CD4-positive, alpha-beta T cell (primary cell): ENCODE measurements around the gene EML3. TPM values are rescaled to one million over a fixed set of nuclear protein-coding genes. Genes with fewer than 3 reads are reported as not detected.

Experiments
- ATAC-seq: fragments of 200-7000 bp; cut with Tn5 transposase; one replicate; pipeline ENCODE4 v1.10.0; 2022; ENCODE audit warnings: mild to moderate bottlenecking; ENCODE audit not compliant: poor library complexity
- CTCF ChIA-PET: fragments of 350-600 bp; sonication (Branson Sonifier 250); formaldehyde crosslinking; loops from one replicate; lab custom pipeline; 2021; ENCODE audit warnings: antibody characterized with exemption, inconsistent platforms; lab: Charles Lee
- POLR2A ChIA-PET: fragments of 350-600 bp; sonication (Branson Sonifier 250); formaldehyde crosslinking; loops from one replicate; lab custom pipeline; 2021; ENCODE audit warnings: antibody characterized with exemption, inconsistent platforms; lab: Charles Lee
- DNase-seq, 14 experiments: peaks; one replicate each; pipeline ENCODE4 v3.0.0-alpha.2; 2013 to 2020; ENCODE audit warnings: mixed read lengths in 2 of 14
- H3K27ac ChIP-seq, 2 donors: one replicate each; pipeline versions ENCODE4 v1.5.1 to v1.7.0; 2013; ENCODE audit warnings: low read length in 2 of 2, low read depth in 1 of 2, mild to moderate bottlenecking in 1 of 2
- H3K27me3 ChIP-seq, 2 experiments: 1 replicate in 1 of 2; 2 replicates in 1 of 2; pipeline versions ENCODE4 v1.6.1 to v1.7.0; 2013; ENCODE audit warnings: low read length in 2 of 2, control low read depth in 1 of 2, mild to moderate bottlenecking in 1 of 2, moderate library complexity in 1 of 2; ENCODE audit not compliant: insufficient read depth in 2 of 2, control insufficient read depth in 1 of 2
- H3K36me3 ChIP-seq: one replicate; pipeline ENCODE4 v1.6.1; 2013; ENCODE audit warnings: low read length, control low read depth; ENCODE audit not compliant: insufficient read depth
- H3K4me1 ChIP-seq: one replicate; pipeline ENCODE4 v1.6.1; 2013; ENCODE audit warnings: low read length, control low read depth; ENCODE audit not compliant: insufficient read depth
- H3K4me3 ChIP-seq: one replicate; pipeline ENCODE4 v1.5.1; 2013; ENCODE audit warnings: mild to moderate bottlenecking, low read length, moderate library complexity
- H3K9me3 ChIP-seq, 2 experiments: 1 replicate in 1 of 2; 2 replicates in 1 of 2; pipeline versions ENCODE4 v1.6.1 to v1.7.0; 2013; ENCODE audit warnings: low read length in 2 of 2, mild to moderate bottlenecking in 2 of 2, control low read depth in 1 of 2, moderate library complexity in 1 of 2; ENCODE audit not compliant: control insufficient read depth in 1 of 2, insufficient read depth in 1 of 2
- H3K27ac Mint-ChIP-seq: one replicate; pipeline ENCODE4 v1.8.0; 2020; ENCODE audit warnings: mixed read lengths
- H3K27me3 Mint-ChIP-seq: one replicate; pipeline ENCODE4 v1.8.0; 2021; ENCODE audit warnings: mixed read lengths
- H3K36me3 Mint-ChIP-seq: one replicate; pipeline ENCODE4 v1.8.0; 2021; ENCODE audit warnings: low read depth, mixed read lengths
- H3K4me1 Mint-ChIP-seq: one replicate; pipeline ENCODE4 v1.8.0; 2021; ENCODE audit warnings: low read depth, mixed read lengths
- H3K4me3 Mint-ChIP-seq: one replicate; pipeline ENCODE4 v1.8.0; 2020; ENCODE audit warnings: mild to moderate bottlenecking, mixed read lengths
- H3K9me3 Mint-ChIP-seq: one replicate; pipeline ENCODE4 v1.8.0; 2020; ENCODE audit warnings: mixed read lengths
- intact Hi-C, 2 experiments: fragments of 100-400 bp; cut with DNase I in 1 of 2; cut with micrococcal nuclease in 1 of 2; formaldehyde crosslinking; loops; one replicate each; pipeline versions ENCODE4 v1.15.1 to v1.9.0; 2023 to 2025; cut with DNase I, micrococcal nuclease
- total RNA-seq, 174 experiments: library from RNA in 2 of 174; stranded (reverse) in 2 of 174; gene quantifications; one replicate each; pipeline ENCODE4 v1.2.3 and lab custom pipeline; 2021 to 2026
- TF ChIP-seq, protein P1 (sequence below): fragments of 200-600 bp; IDR thresholded peaks from one replicate; pipeline ENCODE4 v1.8.0; 2022; ENCODE audit warnings: antibody characterized with exemption, mild to moderate bottlenecking

EML3 gene
- total RNA-seq, 2 experiments from 2014 or later = 142 to 144 TPM

DNA sequence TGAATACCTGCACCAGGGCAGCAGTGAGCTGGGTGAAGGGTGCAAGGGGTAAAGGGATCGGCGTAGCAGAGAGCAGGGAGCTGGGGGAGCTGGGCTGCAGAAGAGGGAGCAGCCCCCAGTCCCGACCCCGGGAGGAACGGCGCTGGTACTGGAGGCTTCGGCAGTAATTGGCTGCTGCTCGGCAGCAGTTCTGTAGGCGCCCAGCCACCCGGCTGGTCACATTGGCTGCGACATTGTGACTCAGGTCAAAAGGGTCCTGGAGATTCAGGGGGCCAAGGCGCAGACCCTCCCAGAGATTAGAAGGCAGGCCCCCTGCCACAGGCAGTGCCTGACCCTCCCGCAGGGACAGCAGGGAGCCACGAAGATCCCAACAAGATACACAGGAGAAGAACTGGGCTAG, 36.7 kb downstream of the EML3 start:
- peak overlapping the region; percentile 31 for H3K27ac Mint-ChIP-seq
- peaks cover 56% of the 10 kb centered on the region for H3K36me3 ChIP-seq
- no peaks in the 10 kb centered on the region for H3K27me3 Mint-ChIP-seq
- CTCF ChIA-PET = no interaction called here
- H3K9me3 Mint-ChIP-seq = no peaks in the 10 kb centered on the region
- H3K4me1 Mint-ChIP-seq = peaks cover 43% of the 10 kb centered on the region
- H3K27ac ChIP-seq = no peak overlapping the region
- TF ChIP-seq, protein P1, sequence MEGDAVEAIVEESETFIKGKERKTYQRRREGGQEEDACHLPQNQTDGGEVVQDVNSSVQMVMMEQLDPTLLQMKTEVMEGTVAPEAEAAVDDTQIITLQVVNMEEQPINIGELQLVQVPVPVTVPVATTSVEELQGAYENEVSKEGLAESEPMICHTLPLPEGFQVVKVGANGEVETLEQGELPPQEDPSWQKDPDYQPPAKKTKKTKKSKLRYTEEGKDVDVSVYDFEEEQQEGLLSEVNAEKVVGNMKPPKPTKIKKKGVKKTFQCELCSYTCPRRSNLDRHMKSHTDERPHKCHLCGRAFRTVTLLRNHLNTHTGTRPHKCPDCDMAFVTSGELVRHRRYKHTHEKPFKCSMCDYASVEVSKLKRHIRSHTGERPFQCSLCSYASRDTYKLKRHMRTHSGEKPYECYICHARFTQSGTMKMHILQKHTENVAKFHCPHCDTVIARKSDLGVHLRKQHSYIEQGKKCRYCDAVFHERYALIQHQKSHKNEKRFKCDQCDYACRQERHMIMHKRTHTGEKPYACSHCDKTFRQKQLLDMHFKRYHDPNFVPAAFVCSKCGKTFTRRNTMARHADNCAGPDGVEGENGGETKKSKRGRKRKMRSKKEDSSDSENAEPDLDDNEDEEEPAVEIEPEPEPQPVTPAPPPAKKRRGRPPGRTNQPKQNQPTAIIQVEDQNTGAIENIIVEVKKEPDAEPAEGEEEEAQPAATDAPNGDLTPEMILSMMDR = no peak
- no peaks in the 10 kb centered on the region for H3K27me3 ChIP-seq
- intact Hi-C loops = loop anchor here in 1 of 2 experiments (2.0 kb wide), 1 partner anchor 15 kb away; the partner anchor contains the start of gene TUT1
- H3K36me3 Mint-ChIP-seq = peaks cover 80% of the 10 kb centered on the region
- peaks cover 36% of the 10 kb centered on the region for H3K4me1 ChIP-seq
- POLR2A ChIA-PET = interaction anchor here (2.3 to 5.8 kb wide), 4 partner anchors 16 to 265 kb away, joined by 13 to 127 read pairs (median 28); partner anchors contain the start of genes C11orf98, CSKMT, GANAB and TUT1
- peak overlapping the region; percentile 77 for H3K4me3 Mint-ChIP-seq
- no peaks in the 10 kb centered on the region for H3K9me3 ChIP-seq
- DNase-seq (no peak), ATAC-seq (no peak)
- H3K4me3 ChIP-seq = no peak overlapping the region

DNA sequence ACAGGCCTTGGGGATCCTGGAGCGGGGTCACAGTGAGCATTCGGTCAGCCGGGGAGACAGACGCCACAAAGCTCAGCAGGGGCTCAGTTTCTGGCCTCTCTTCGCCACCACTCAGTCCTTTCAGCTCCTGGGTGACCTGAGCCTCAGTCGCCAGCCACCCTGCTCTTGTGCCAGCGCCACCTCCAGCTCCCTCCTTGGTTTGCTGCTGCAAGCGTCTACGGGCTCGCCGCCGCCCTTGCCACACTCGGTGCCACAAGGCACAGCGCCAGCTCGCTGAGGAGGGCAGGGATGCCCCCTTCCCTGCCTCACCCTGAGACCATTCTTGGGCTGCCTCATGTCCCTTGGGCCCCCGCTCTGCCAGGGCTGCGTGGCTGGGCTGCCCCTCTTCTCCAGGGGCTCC, 37.4 kb downstream of the EML3 start:
- H3K27me3 Mint-ChIP-seq = no peaks in the 10 kb centered on the region

DNA sequence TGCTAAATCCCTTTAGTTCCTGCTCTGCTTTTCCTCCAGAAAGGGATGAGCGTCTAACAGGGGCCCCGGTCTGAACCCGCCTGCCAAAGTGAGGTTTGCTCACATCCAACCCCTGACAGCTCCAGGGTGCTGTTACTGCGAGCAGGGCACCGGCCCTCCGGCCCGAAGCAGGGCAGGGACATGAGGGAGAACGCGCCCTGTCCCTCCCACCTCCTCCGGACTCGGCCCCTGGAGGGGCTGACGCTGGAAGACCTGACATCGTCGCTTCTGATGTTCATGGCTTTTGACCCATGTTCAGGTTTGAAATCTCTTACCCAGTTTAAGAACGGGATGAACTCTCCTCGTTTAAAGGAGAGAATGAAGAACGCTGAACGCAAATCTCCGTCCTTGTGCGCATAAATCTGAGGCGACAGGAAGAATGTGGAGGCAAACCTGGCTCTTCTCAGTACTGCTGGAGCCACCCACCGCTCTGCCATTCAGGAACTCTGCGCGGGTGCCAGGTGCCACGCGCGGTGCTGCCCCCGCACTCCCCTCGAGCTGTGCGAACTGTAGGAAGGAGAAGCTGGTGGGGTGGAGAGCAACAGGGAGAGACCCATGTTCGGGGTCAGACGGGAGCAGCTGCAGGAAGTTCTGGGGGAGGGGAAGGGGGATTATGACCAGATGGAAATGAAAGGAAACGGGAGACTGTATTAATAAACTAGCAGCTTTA, 38.1 kb downstream of the EML3 start:
- Histone ChIP-seq H3K27me3 (no peaks in the 10 kb centered on the region), H3K4me1 (peaks cover 48% of the 10 kb centered on the region), H3K27ac (peak overlapping the region; percentile 59 to 68), H3K36me3 (peaks cover 62% of the 10 kb centered on the region), H3K4me3 (peak overlapping the region; percentile 82), H3K9me3 (no peaks in the 10 kb centered on the region)
- intact Hi-C loops = loop anchor here (1.0 to 2.0 kb wide), 2 partner anchors 16 to 17 kb away; partner anchors contain the start of gene TUT1 (in 2 of the 2)
- Mint-ChIP-seq H3K4me1 (peaks cover 53% of the 10 kb centered on the region), H3K36me3 (peaks cover 91% of the 10 kb centered on the region), H3K27ac (peak overlapping the region; percentile 89), H3K9me3 (no peaks in the 10 kb centered on the region), H3K27me3 (no peaks in the 10 kb centered on the region), H3K4me3 (peak overlapping the region; percentile 93)
- CTCF ChIA-PET = interaction anchor here (1.3 to 3.0 kb wide), 6 partner anchors 14 to 213 kb away, joined by 3 to 14 read pairs (median 10); partner anchors contain the start of genes TMEM179B and TUT1
- ATAC-seq (peak; percentile 7), DNase-seq (peak in 3 of 14 experiments; percentile 24 to 46 (median 41))
- TF ChIP-seq, protein P1 = no peak
- POLR2A ChIA-PET = interaction anchor here (0.6 to 5.8 kb wide), 50 partner anchors 9 to 1743 kb away, joined by 3 to 127 read pairs (median 5); partner anchors contain the start of genes AHNAK, B3GAT3, C11orf98 and CSKMT

More for the DNA sequence above, 37.4 kb downstream of the EML3 start:
- TF ChIP-seq, protein P1 = no peak
- ChIA-PET CTCF (interaction anchor here (2.9 to 3.0 kb wide), 2 partner anchors 16 to 151 kb away, joined by 10 to 14 read pairs; partner anchors contain the start of gene TUT1), POLR2A (interaction anchor here (1.0 to 5.8 kb wide), 9 partner anchors 17 to 265 kb away, joined by 4 to 127 read pairs (median 18); partner anchors contain the start of genes C11orf98, CSKMT, GANAB and INTS5)
- H3K4me1 Mint-ChIP-seq = peaks cover 48% of the 10 kb centered on the region
- H3K36me3 ChIP-seq = peaks cover 60% of the 10 kb centered on the region
- peak overlapping the region; percentile 89 for H3K27ac Mint-ChIP-seq
- H3K4me3 Mint-ChIP-seq = peak overlapping the region; percentile 93
- no peak for DNase-seq
- no peaks in the 10 kb centered on the region for H3K27me3 ChIP-seq
- H3K4me3 ChIP-seq = peak overlapping the region; percentile 82
- peaks cover 41% of the 10 kb centered on the region for H3K4me1 ChIP-seq
- H3K9me3 Mint-ChIP-seq = no peaks in the 10 kb centered on the region
- H3K36me3 Mint-ChIP-seq = peaks cover 84% of the 10 kb centered on the region
- intact Hi-C loops = loop anchor here in 1 of 2 experiments (2.0 kb wide), 1 partner anchor 16 kb away; the partner anchor contains the start of gene TUT1
- H3K27ac ChIP-seq = peak overlapping the region in 1 of 2 donors; percentile 68
- ATAC-seq = no peak
- no peaks in the 10 kb centered on the region for H3K9me3 ChIP-seq
